ENCODE data around the gene GRHL1. TPM values are rescaled to one million over a fixed set of nuclear protein-coding genes. Genes with fewer than 3 reads are reported as not detected.
A peak's percentile ranks its signal among the peaks of the same experiment; 100 is the strongest.

Gene GRHL1
- total and polyA plus RNA-seq, 9 of the 15 experiments (the other 6 are each of a cell fraction or from before 2014, with no cell fraction given): 1.7 to 6.1 (median 4.7) TPM

DNA sequence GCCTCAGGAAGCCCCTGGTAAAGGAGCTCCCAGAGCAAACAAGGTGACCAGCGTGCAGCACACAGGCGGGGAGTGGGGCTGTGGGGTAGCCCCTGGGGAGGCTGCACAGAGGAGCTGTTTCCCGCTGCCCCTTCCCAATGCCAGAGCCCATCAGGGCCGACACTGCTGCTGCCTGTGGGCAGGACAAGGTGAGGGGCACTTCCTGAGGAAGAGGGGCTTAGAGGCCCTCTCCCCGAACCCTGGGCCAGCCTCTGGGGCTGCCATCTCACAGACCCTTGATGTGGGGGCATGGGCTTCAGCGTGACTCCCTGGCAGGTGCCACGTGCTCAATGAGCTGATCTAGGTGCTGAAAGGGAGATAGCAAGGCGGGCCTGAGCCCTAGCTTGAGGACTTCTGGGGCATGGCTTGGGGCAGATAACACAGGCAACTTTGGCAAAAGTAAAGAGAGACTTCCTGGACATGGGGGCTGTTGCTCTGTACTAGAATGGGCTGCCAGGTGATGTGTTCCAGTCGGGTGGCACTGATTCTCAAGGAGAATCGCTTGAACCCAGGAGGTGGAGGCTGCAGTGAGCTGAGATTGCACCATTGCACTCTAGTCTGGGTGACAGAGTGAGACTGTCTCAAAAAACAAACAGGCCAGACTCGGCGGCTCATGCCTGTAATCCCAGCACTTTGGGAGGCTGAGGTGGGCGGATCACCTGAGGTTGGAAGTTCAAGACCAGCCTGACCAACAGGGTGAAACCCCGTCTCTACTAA is 81.9 kb downstream of the GRHL1 start (continued):
- TF ChIP-seq HDAC1 (IDR thresholded peaks at IDR 0.05): peak in 1 of 2 experiments; percentile 61; a peak in 1 of 4 replicates
- 0 out of 2 replicates have a peak, but pooled peaks have one; percentile 23 for TF ChIP-seq EGR1 (conservative IDR thresholded peaks at IDR 0.05)
- TF ChIP-seq CXXC5 (CRISPR knock-in tag; IDR thresholded peaks at IDR 0.05): 0 out of 2 replicates have a peak, but pooled peaks have one; percentile 34
- TF ChIP-seq EHMT2 (IDR thresholded peaks at IDR 0.05): peak; percentile 77; the same call in 1 of the 2 replicates
- no peak for TF ChIP-seq NCOA2 (IDR thresholded peaks at IDR 0.05; ENCODE audit: partially characterized antibody in 2 of 2)
- TF ChIP-seq ZBTB40 (IDR thresholded peaks at IDR 0.05): 0 out of 2 replicates have a peak, but pooled peaks have one; percentile 5
- TF ChIP-seq ZBTB40 (CRISPR knock-in tag; IDR thresholded peaks at IDR 0.05): no peak
- TF ChIP-seq CBFA2T3 (IDR thresholded peaks at IDR 0.05): peak; percentile 50
- no peak for TF ChIP-seq ZFPM2 (CRISPR knock-in tag; IDR thresholded peaks at IDR 0.05)
- peak; percentile 64; the same call in 1 of the 2 replicates for TF ChIP-seq USF1 (CRISPR knock-in tag; IDR thresholded peaks at IDR 0.05)
- no peak for TF ChIP-seq IFI16 (CRISPR knock-in tag; IDR thresholded peaks at IDR 0.05)
- 0 out of 2 replicates have a peak, but pooled peaks have one; percentile 21 for TF ChIP-seq HDAC2 (IDR thresholded peaks at IDR 0.05)
- TF ChIP-seq MIER1 (IDR thresholded peaks at IDR 0.05; ENCODE audit: low read depth): peak; percentile 81; the same call in 1 of the 2 replicates
- TF ChIP-seq E2F1 (CRISPR knock-in tag; IDR thresholded peaks at IDR 0.05): no peak
- TF ChIP-seq, protein P1, sequence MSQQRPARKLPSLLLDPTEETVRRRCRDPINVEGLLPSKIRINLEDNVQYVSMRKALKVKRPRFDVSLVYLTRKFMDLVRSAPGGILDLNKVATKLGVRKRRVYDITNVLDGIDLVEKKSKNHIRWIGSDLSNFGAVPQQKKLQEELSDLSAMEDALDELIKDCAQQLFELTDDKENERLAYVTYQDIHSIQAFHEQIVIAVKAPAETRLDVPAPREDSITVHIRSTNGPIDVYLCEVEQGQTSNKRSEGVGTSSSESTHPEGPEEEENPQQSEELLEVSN (IDR thresholded peaks at IDR 0.05; ENCODE audit: borderline replicate concordance in 1 of 2, extremely low read depth in 1 of 2, insufficient read depth in 1 of 2, insufficient read length in 1 of 2, low read depth in 1 of 2, low read length in 1 of 2, poor library complexity in 1 of 2, severe bottlenecking in 1 of 2): peak in 1 of 2 experiments; percentile 62

Measured in K562 (cell line).